ENCODE results near the gene UGT1A8. TPM values are rescaled to one million over a fixed set of nuclear protein-coding genes. Genes with fewer than 3 reads are reported as not detected.
"Not testable (repeated sequence)": the region's sequence is repeated elsewhere in the genome, so short reads cannot be mapped to it uniquely, and the experiment has no call there.

UGT1A8 gene
- total RNA-seq (2014; rRNA removed) = not detected in 2 replicates
- not detected for polyA plus RNA-seq (2012)

GRCh38 chr2:233617476-233617875 is at the start of gene UGT1A8:
Gene UGT1A8, plus strand, starts transcription at chr2:233617633. Its CDS starts 75 bp downstream, at chr2:233617708.
- DNase-seq (ENCODE audit: low read depth) = not testable (repeated sequence)

- no peak for DNase-seq (ENCODE audit: low read depth)
These were observed 46.4 kb upstream of the UGT1A8 start for GRCh38 chr2:233571001-233571400.

- DNase-seq (ENCODE audit: low read depth) = no peak
These were observed 46.0 kb upstream of the UGT1A8 start for GRCh38 chr2:233571462-233571861.

GRCh38 chr2:233572468-233572867 is 45.0 kb upstream of the UGT1A8 start:
- no peak for DNase-seq (ENCODE audit: low read depth)

- DNase-seq (ENCODE audit: low read depth) = not testable (repeated sequence)
These were observed 40.1 kb upstream of the UGT1A8 start for GRCh38 chr2:233577341-233577740.

DNA sequence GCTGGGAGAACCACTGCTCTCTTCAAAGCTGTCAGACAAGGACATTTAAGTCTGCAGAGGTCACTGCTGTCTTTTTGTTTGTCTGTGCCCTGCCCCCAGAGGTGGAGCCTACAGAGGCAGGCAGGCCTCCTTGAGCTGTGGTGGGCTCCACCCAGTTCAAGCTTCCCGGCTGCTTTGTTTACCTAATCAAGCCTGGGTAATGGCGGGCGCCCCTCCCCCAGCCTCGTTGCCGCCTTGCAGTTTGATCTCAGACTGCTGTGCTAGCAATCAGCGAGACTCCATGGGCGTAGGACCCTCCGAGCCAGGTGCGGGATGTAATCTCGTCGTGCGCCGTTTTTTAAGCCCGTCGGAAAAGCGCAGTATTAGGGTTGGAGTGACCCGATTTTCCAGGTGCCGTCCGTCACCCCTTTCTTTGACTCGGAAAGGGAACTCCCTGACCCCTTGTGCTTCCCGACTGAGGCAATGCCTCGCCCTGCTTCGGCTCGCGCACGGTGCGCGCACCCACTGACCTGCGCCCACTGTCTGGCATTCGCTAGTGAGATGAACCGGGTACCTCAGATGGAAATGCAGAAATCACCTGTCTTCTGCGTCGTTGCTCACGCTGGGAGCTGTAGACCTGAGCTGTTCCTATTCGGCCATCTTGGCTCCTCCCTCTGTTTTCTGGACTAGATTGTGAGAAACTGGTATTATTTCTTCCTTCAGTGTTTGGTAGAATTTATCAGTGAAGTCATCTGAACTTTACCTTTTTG is 34.0 kb upstream of the UGT1A8 start:
- not testable (repeated sequence) for DNase-seq (ENCODE audit: low read depth)

GRCh38 chr2:233584210-233584609 is 33.2 kb upstream of the UGT1A8 start:
- DNase-seq (ENCODE audit: low read depth) = no peak

GRCh38 chr2:233588400-233588799 is 29.0 kb upstream of the UGT1A8 start:
- no peak for DNase-seq (ENCODE audit: low read depth)

DNA sequence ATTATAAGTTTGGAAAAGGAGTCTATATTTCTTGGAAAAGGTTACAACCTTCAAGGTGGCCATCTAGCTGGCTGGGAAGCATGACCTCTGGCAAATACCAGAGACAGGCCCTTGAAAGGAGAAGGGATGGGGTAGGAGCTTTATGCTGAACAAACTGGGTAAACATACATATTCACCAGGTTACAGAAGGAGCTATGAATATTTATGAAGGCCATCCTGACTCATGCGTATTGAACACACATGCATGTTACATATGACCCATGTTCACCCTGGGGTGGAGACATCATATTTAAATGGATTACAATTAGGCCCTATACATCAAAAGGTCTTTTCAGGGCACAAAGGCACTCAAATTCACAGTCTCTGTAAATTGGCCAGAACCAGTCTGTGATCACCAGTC is 24.7 kb upstream of the UGT1A8 start:
- not testable (repeated sequence) for DNase-seq (ENCODE audit: low read depth)

DNA sequence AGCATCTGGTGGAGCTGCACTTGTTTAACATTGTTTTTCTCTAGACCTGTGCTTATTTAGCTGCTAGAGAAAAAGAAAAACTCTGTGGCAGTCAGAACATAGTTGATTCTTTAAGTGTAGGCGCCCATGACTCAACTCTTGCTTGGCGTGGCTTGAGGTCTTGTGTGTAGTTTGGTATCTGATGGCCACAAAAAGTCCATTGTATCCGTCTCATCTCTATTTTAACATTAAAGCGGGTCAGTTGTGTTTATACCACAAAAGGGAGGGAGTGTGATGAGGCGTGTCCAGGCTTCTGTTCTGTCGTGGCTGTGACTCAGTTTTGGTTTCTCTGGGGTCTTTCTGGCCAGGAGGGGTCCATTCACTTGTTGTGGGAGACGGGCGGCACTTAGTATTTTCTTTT is 24.2 kb upstream of the UGT1A8 start:
- DNase-seq (ENCODE audit: low read depth) = no peak

GRCh38 chr2:233597522-233597921 is 19.9 kb upstream of the UGT1A8 start:
- no peak for DNase-seq (ENCODE audit: low read depth)

DNA sequence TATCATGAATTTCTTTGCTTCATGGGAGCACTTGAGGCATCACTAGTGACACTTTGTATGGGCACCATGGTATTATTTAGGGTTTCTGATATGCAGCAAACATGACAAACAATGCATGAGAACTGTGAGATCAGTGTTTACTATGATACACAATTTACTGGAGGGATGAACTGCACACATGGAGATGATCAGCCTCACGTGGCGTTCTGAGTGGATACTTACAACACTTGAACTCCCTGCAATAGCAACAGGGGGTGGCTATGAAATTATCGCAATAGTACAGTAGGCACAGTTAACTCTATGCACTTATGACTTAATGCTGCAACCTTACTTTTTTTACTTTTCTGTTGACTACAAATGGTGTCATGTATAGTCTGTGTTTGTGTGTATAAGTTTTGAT is 18.5 kb upstream of the UGT1A8 start:
- no peak for DNase-seq (ENCODE audit: low read depth)

DNA sequence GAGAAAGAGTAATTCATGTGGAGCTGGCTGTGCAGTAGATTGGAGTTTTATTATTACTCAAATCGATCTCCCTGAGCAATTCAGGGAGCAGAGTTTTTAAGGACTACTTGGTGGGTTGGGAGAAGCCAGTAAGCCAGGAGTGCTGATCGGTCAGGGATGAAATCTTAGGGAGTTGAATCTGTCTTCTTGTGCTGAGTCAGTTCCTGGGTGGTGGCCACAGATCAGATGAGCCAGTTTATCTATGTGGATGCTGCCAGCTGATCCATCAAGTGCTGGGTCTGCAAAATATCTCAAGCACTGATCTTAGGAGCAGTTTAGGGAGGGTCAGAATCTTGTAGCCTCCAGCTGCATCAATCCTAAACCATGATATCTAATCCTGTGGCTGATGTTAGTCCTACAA is 17.0 kb upstream of the UGT1A8 start:
- no peak for DNase-seq (ENCODE audit: low read depth)

GRCh38 chr2:233602076-233602475 is 15.4 kb upstream of the UGT1A8 start:
- no peak for DNase-seq (ENCODE audit: low read depth)

DNA sequence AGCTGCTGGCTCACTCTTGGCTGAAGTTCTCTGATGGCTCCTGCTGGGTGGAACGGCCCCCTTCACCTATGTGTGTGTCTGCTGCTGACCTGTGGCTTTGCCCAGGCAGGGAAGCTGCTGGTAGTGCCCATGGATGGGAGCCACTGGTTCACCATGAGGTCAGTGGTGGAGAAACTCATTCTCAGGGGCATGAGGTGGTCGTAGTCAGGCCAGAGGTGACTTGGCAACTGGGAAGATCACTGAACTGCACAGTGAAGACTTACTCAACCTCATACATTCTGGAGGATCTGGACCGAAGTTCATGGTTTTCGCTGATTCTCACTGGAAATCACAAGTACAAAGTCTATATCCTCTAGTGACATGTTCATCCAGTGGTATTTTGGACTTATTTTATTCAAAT is 13.9 kb upstream of the UGT1A8 start:
- DNase-seq (ENCODE audit: low read depth) = no peak

DNA sequence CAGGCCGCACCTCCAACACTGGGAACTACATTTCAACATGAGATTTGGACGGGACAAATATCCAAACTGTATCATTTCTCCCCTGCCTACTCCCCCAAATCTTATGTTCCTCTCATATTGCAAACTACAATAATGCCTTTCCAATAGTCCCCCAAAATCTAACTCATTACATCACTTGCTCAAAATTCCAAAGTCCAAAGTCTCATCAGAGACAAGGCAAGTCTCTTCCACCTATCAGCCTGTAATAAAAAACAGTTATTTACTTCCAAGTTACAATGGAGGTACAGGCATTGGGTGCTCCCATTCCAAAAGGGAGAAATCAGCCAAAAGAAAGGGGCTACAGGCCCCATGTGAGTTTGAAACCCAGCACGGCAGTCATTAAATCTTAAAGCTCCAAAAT is 12.6 kb upstream of the UGT1A8 start:
- no peak for DNase-seq (ENCODE audit: low read depth)

GRCh38 chr2:233605680-233606079 is 11.8 kb upstream of the UGT1A8 start:
- DNase-seq (ENCODE audit: low read depth) = no peak

- no peak for DNase-seq (ENCODE audit: low read depth)
These were observed 6.1 kb upstream of the UGT1A8 start for GRCh38 chr2:233611284-233611683.

DNA sequence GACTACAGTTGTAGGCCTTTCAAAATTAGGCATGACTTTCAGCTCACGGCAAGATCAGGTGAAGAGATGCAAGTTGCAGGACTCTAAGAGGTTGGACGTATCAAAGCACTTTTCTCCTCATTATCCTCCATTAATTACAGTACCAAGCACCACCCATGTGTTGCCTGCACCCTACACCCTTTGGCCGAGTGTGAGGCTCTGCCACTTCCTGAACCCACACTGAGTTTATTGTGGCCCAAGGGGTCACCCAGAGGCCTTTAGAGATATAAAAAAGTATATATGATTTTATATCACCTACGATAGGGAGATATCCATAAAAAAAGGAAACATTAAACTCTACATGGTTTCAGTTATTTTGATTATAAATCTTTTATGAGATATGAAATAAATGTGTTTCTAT is 2.8 kb downstream of the UGT1A8 start:
- no peak for DNase-seq (ENCODE audit: low read depth)

DNA sequence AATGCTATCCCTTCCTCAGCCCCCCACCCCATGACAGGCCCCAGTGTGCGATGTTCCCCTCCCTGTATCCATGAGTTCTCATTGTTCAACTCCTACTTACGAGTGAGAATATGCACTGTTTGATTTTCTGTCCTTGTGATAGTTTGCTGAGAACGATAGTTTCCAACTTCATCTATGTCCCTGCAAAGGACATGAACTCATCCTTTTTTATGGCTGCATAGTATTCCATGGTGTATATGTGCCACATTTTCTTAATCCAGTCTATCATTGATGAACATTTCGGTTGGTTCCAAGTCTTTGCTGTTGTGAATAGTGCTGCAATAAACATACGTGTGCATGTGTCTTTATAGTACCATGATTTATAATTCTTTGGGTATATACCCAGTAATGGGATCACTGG is 4.4 kb downstream of the UGT1A8 start:
- DNase-seq (ENCODE audit: low read depth) = not testable (repeated sequence)

- DNase-seq (ENCODE audit: low read depth) = no peak
These were observed 10.0 kb downstream of the UGT1A8 start for GRCh38 chr2:233627331-233628025.

- not testable (repeated sequence) for DNase-seq (ENCODE audit: low read depth)
These were observed 18.9 kb downstream of the UGT1A8 start, which contains the start of gene UGT1A10 for GRCh38 chr2:233636306-233636705. Gene UGT1A10, plus strand, starts transcription at chr2:233636448. Its CDS starts 75 bp downstream, at chr2:233636523.

GRCh38 chr2:233638836-233639235 is 21.4 kb downstream of the UGT1A8 start:
- DNase-seq (ENCODE audit: low read depth) = no peak
